PFSK-1 (cell line): ENCODE data around the gene TMEM89.

Source experiments
- FOXP2 ChIP-seq: optimal IDR thresholded peaks from 2 replicates; pipeline ENCODE3; 2011; ENCODE audit warnings: borderline replicate concordance, control low read depth, inconsistent platforms; ENCODE audit not compliant: insufficient read depth; ENCODE audit errors: extremely low read length, extremely low read depth
- POLR2AphosphoS5 ChIP-seq: IDR thresholded peaks from 2 replicates; pipeline ENCODE4 v1.6.1; 2012; ENCODE audit warnings: low read depth, mild to moderate bottlenecking, control low read depth, low read length, moderate library complexity
- REST ChIP-seq, 2 experiments: IDR thresholded peaks; 2 replicates each; pipeline versions ENCODE4 v1.6.1 to v1.8.0; 2011 to 2012; ENCODE audit warnings: low read depth in 2 of 2, low read length in 2 of 2, control low read depth in 1 of 2, inconsistent platforms in 1 of 2, mild to moderate bottlenecking in 1 of 2, moderate library complexity in 1 of 2; ENCODE audit not compliant: insufficient read depth in 1 of 2
- SIN3A ChIP-seq: IDR thresholded peaks from 2 replicates; pipeline ENCODE4 v1.6.1; 2012; ENCODE audit warnings: mild to moderate bottlenecking, low read length, moderate library complexity, borderline replicate concordance; ENCODE audit not compliant: insufficient read depth
- TAF1 ChIP-seq: IDR thresholded peaks from 2 replicates; pipeline ENCODE4 v1.6.1; 2012; ENCODE audit warnings: low read length, control low read depth, borderline replicate concordance; ENCODE audit not compliant: insufficient read depth

Gene TMEM89

GRCh38 chr3:48619541-48620524 lies 1.7 kb downstream of the TMEM89 start:
- TF ChIP-seq POLR2AphosphoS5 (no peak), REST (IDR thresholded peaks at IDR 0.05; ENCODE audit: insufficient read depth in 1 of 2, low read depth in 2 of 2, low read length in 2 of 2) (no peak), FOXP2 (no peak), TAF1 (no peak), SIN3A (no peak)

GRCh38 chr3:48617559-48617958 lies 4.0 kb downstream of the TMEM89 start:
- TF ChIP-seq POLR2AphosphoS5: no peak
- no peak for TF ChIP-seq REST (IDR thresholded peaks at IDR 0.05; ENCODE audit: insufficient read depth in 1 of 2, low read depth in 2 of 2, low read length in 2 of 2)
- TF ChIP-seq FOXP2: no peak
- no peak for TF ChIP-seq SIN3A

- TF ChIP-seq REST (IDR thresholded peaks at IDR 0.05; ENCODE audit: insufficient read depth in 1 of 2, low read depth in 2 of 2, low read length in 2 of 2) (no peak), FOXP2 (no peak), POLR2AphosphoS5 (no peak), SIN3A (no peak), TAF1 (no peak)
Observed at GRCh38 chr3:48614044-48614443, 7.5 kb downstream of the TMEM89 start.

GRCh38 chr3:48612309-48612708 lies 9.3 kb downstream of the TMEM89 start:
- TF ChIP-seq TAF1 (no peak), SIN3A (no peak), REST (IDR thresholded peaks at IDR 0.05; ENCODE audit: insufficient read depth in 1 of 2, low read depth in 2 of 2, low read length in 2 of 2) (no peak), POLR2AphosphoS5 (no peak), FOXP2 (no peak)
